Skeletal muscle satellite cell (primary cell): ENCODE measurements around the gene TSEN34. TPM values are rescaled to one million over a fixed set of nuclear protein-coding genes. Genes with fewer than 3 reads are reported as not detected.

Experiments used
- H3K27me3 ChIP-seq: 2 replicates; pipeline ENCODE4 v1.7.0; 2013; ENCODE audit warnings: low read length; ENCODE audit not compliant: control insufficient read depth, insufficient read depth
- H3K36me3 ChIP-seq: 2 replicates; pipeline ENCODE4 v1.7.0; 2013; ENCODE audit warnings: mild to moderate bottlenecking, control low read depth, low read length; ENCODE audit not compliant: insufficient read depth
- H3K4me1 ChIP-seq: 2 replicates; pipeline ENCODE4 v1.7.0; 2013; ENCODE audit warnings: low read length; ENCODE audit not compliant: control insufficient read depth, insufficient read depth
- H3K4me2 ChIP-seq: 2 replicates; pipeline ENCODE4 v1.7.0; 2013; ENCODE audit warnings: mild to moderate bottlenecking, low read length
- H3K4me3 ChIP-seq: 2 replicates; pipeline ENCODE4 v1.7.0; 2013; ENCODE audit warnings: low read length
- H3K9ac ChIP-seq: 2 replicates; pipeline ENCODE4 v1.7.0; 2013; ENCODE audit warnings: mild to moderate bottlenecking, low read depth, low read length, moderate library complexity
- H3K9me3 ChIP-seq: replicated peaks from 2 replicates; pipeline ENCODE4 v1.7.0; 2013; ENCODE audit warnings: mild to moderate bottlenecking, control low read depth, low read length
- total RNA-seq: library from RNA; depleted of rRNA; stranded (reverse); fragments of >200 nt; gene quantifications from 2 replicates; pipeline ENCODE4 v1.2.3, GENCODE V29; 2012; rRNA removed

TSEN34 gene
- 83.1 and 83.4 TPM in 2 replicates for total RNA-seq

GRCh38 chr19:54191011-54191810 is at the start of gene TSEN34:
TSEN34 (plus strand) TSS chr19:54191308; CDS start chr19:54191365, 57 bp downstream.
- H3K9me3 ChIP-seq = no peaks in the 10 kb centered on the region
- H3K9ac ChIP-seq = peak within 1 kb of the TSS; percentile 96
- peak within 1 kb of the TSS; percentile 90 for H3K4me3 ChIP-seq
- H3K4me2 ChIP-seq = peak within 1 kb of the TSS; percentile 92
- H3K27me3 ChIP-seq = no peaks in the 10 kb centered on the region
- H3K36me3 ChIP-seq = peaks cover 26% of the 10 kb centered on the region
- peaks cover 18% of the 10 kb centered on the region for H3K4me1 ChIP-seq

GRCh38 chr19:54141356-54141755 is 49.8 kb upstream of the TSEN34 start:
- H3K36me3 ChIP-seq = peaks cover 44% of the 10 kb centered on the region
- H3K27me3 ChIP-seq = no peaks in the 10 kb centered on the region
- H3K4me3 ChIP-seq = no peak overlapping the region
- H3K4me1 ChIP-seq = peaks cover 13% of the 10 kb centered on the region
- no peak overlapping the region for H3K9ac ChIP-seq
- no peaks in the 10 kb centered on the region for H3K9me3 ChIP-seq
- no peak overlapping the region for H3K4me2 ChIP-seq

- Histone ChIP-seq H3K9me3 (no peaks in the 10 kb centered on the region), H3K9ac (no peak overlapping the region), H3K36me3 (peaks cover 53% of the 10 kb centered on the region), H3K4me3 (no peak overlapping the region), H3K4me1 (peaks cover 8% of the 10 kb centered on the region), H3K4me2 (no peak overlapping the region), H3K27me3 (no peaks in the 10 kb centered on the region)
Observed at GRCh38 chr19:54142166-54142780, 48.8 kb upstream of the TSEN34 start.

GRCh38 chr19:54145541-54146158 is 45.5 kb upstream of the TSEN34 start:
- Histone ChIP-seq H3K4me1 (no peaks in the 10 kb centered on the region), H3K9me3 (no peaks in the 10 kb centered on the region), H3K4me2 (no peak overlapping the region), H3K27me3 (no peaks in the 10 kb centered on the region), H3K36me3 (peaks cover 75% of the 10 kb centered on the region), H3K9ac (no peak overlapping the region), H3K4me3 (no peak overlapping the region)

GRCh38 chr19:54147676-54148075 is 43.4 kb upstream of the TSEN34 start:
- no peaks in the 10 kb centered on the region for H3K27me3 ChIP-seq
- H3K9ac ChIP-seq = no peak overlapping the region
- peaks cover 90% of the 10 kb centered on the region for H3K36me3 ChIP-seq
- H3K4me2 ChIP-seq = no peak overlapping the region
- H3K9me3 ChIP-seq = no peaks in the 10 kb centered on the region
- no peak overlapping the region for H3K4me3 ChIP-seq
- no peaks in the 10 kb centered on the region for H3K4me1 ChIP-seq

- peaks cover 90% of the 10 kb centered on the region for H3K36me3 ChIP-seq
- H3K9ac ChIP-seq = no peak overlapping the region
- H3K27me3 ChIP-seq = no peaks in the 10 kb centered on the region
- peaks cover 3% of the 10 kb centered on the region for H3K4me1 ChIP-seq
- no peak overlapping the region for H3K4me2 ChIP-seq
- no peaks in the 10 kb centered on the region for H3K9me3 ChIP-seq
- H3K4me3 ChIP-seq = no peak overlapping the region
Observed at GRCh38 chr19:54148158-54148557, 43.0 kb upstream of the TSEN34 start.

- H3K9ac ChIP-seq = no peak overlapping the region
- H3K9me3 ChIP-seq = no peaks in the 10 kb centered on the region
- H3K27me3 ChIP-seq = no peaks in the 10 kb centered on the region
- H3K36me3 ChIP-seq = peaks cover 90% of the 10 kb centered on the region
- no peak overlapping the region for H3K4me3 ChIP-seq
- no peak overlapping the region for H3K4me2 ChIP-seq
- H3K4me1 ChIP-seq = peaks cover 13% of the 10 kb centered on the region
Observed at GRCh38 chr19:54149021-54149812, 41.9 kb upstream of the TSEN34 start.

- no peak overlapping the region for H3K4me3 ChIP-seq
- no peak overlapping the region for H3K4me2 ChIP-seq
- peaks cover 23% of the 10 kb centered on the region for H3K4me1 ChIP-seq
- H3K9ac ChIP-seq = no peak overlapping the region
- no peaks in the 10 kb centered on the region for H3K27me3 ChIP-seq
- H3K9me3 ChIP-seq = no peaks in the 10 kb centered on the region
- H3K36me3 ChIP-seq = peaks cover 85% of the 10 kb centered on the region
Observed at GRCh38 chr19:54151362-54152035, 39.6 kb upstream of the TSEN34 start.

- Histone ChIP-seq H3K27me3 (no peaks in the 10 kb centered on the region), H3K4me1 (peaks cover 23% of the 10 kb centered on the region), H3K9ac (no peak overlapping the region), H3K4me2 (no peak overlapping the region), H3K4me3 (no peak overlapping the region), H3K9me3 (no peaks in the 10 kb centered on the region), H3K36me3 (peaks cover 84% of the 10 kb centered on the region)
Observed at GRCh38 chr19:54152267-54152666, 38.8 kb upstream of the TSEN34 start.

- no peaks in the 10 kb centered on the region for H3K9me3 ChIP-seq
- peaks cover 78% of the 10 kb centered on the region for H3K36me3 ChIP-seq
- H3K9ac ChIP-seq = no peak overlapping the region
- H3K27me3 ChIP-seq = no peaks in the 10 kb centered on the region
- peaks cover 24% of the 10 kb centered on the region for H3K4me1 ChIP-seq
- no peak overlapping the region for H3K4me3 ChIP-seq
- no peak overlapping the region for H3K4me2 ChIP-seq
Observed at GRCh38 chr19:54152878-54153524, 38.1 kb upstream of the TSEN34 start.
